OCI-LY7 (cell line): Measurements from ENCODE around the gene UBFD1. TPM values are rescaled to one million over a fixed set of nuclear protein-coding genes. Genes with fewer than 3 reads are reported as not detected.
"Not testable (repeated sequence)": the region's sequence is repeated elsewhere in the genome, so short reads cannot be mapped to it uniquely, and the experiment has no call there.

Experiments used
- BruUV-seq: library from RNA; stranded (reverse); fragments of 400-500 nt; replicated peaks from 2 replicates; lab custom pipeline; 2021; lab: Mats Ljungman, UMichigan
- CTCF ChIA-PET: fragments of 300-600 bp; sonication (Branson Sonifier 250); formaldehyde crosslinking; loops from one replicate; lab custom pipeline; 2022; ENCODE audit warnings: antibody characterized with exemption; ENCODE audit not compliant: unreplicated experiment; lab: Charles Lee
- POLR2A ChIA-PET: fragments of 300-600 bp; sonication (Branson Sonifier 250); formaldehyde crosslinking; loops from one replicate; lab custom pipeline; 2022; ENCODE audit warnings: antibody characterized with exemption; lab: Charles Lee
- DNase-seq: peaks from one replicate; pipeline ENCODE4 v3.0.0-alpha.2; 2015; ENCODE audit warnings: low spot score
- H2AFZ ChIP-seq: fragments of 200-600 bp; sonication (generic), shearing (Covaris generic); 2 replicates; pipeline ENCODE4 v1.6.1; 2014; ENCODE audit warnings: mild to moderate bottlenecking, antibody characterized with exemption, low read length, moderate library complexity
- H3K27ac ChIP-seq: fragments of 200-600 bp; sonication (generic); 2 replicates; pipeline ENCODE4 v1.5.1; 2014; ENCODE audit warnings: mixed run types, low read depth, mild to moderate bottlenecking, moderate library complexity, low read length, inconsistent platforms; ENCODE audit not compliant: poor library complexity, severe bottlenecking
- H3K36me3 ChIP-seq: fragments of 200-600 bp; sonication (generic); 2 replicates; pipeline ENCODE4 v1.6.1; 2014; ENCODE audit warnings: mild to moderate bottlenecking, antibody characterized with exemption, low read length, moderate library complexity, mixed read lengths; ENCODE audit not compliant: insufficient read depth
- H3K4me1 ChIP-seq: fragments of 200-600 bp; sonication (generic); 2 replicates; pipeline ENCODE4 v1.5.1; 2014; ENCODE audit warnings: mild to moderate bottlenecking, low read length; ENCODE audit not compliant: insufficient read depth, poor library complexity, severe bottlenecking
- H3K4me2 ChIP-seq: fragments of 200-600 bp; sonication (generic); 2 replicates; pipeline ENCODE4 v1.6.1; 2014; ENCODE audit warnings: mild to moderate bottlenecking, low read length
- H3K4me3 ChIP-seq: fragments of 200-600 bp; sonication (generic); 2 replicates; pipeline ENCODE4 v1.5.1; 2014; ENCODE audit warnings: mild to moderate bottlenecking, low read depth, low read length; ENCODE audit not compliant: poor library complexity, severe bottlenecking
- H3K79me2 ChIP-seq: fragments of 200-600 bp; sonication (generic); 2 replicates; pipeline ENCODE4 v1.6.1; 2016; ENCODE audit warnings: low read depth, mild to moderate bottlenecking, low read length, moderate library complexity, mixed read lengths; ENCODE audit not compliant: insufficient read depth
- H3K9me2 ChIP-seq: fragments of 200-600 bp; sonication (generic); 2 replicates; pipeline ENCODE4 v1.6.1; 2016; ENCODE audit warnings: mild to moderate bottlenecking, low read length, mixed read lengths; ENCODE audit not compliant: insufficient read depth
- H3K9me3 ChIP-seq: fragments of 200-600 bp; sonication (generic); 2 replicates; pipeline ENCODE4 v1.6.1; 2014; ENCODE audit warnings: mild to moderate bottlenecking, mixed run types, low read length, mixed read lengths
- H4K20me1 ChIP-seq: fragments of 200-600 bp; sonication (generic); 2 replicates; pipeline ENCODE4 v1.6.1; 2014; ENCODE audit warnings: mild to moderate bottlenecking, antibody characterized with exemption, low read length, moderate library complexity, mixed read lengths; ENCODE audit not compliant: insufficient read depth
- CTCF ChIP-seq: fragments of 200-600 bp; sonication (generic); conservative IDR thresholded peaks from 2 replicates; pipeline ENCODE4 v1.5.1; 2014; ENCODE audit warnings: mild to moderate bottlenecking, antibody characterized with exemption, low read length, moderate library complexity, mixed read lengths
- EZH2phosphoT487 ChIP-seq: fragments of 200-600 bp; sonication (generic); IDR thresholded peaks from 2 replicates; pipeline ENCODE4 v1.6.1; 2018; ENCODE audit warnings: low read depth, borderline replicate concordance, mild to moderate bottlenecking, mixed run types, antibody characterized with exemption, low read length, moderate library complexity, mixed read lengths
- intact Hi-C: fragments of 100-400 bp; cut with micrococcal nuclease; formaldehyde crosslinking; loops from one replicate; pipeline ENCODE4 v1.10.0; 2022; ENCODE audit not compliant: unreplicated experiment
- total RNA-seq, 2 experiments: library from RNA; depleted of rRNA in 1 of 2; stranded (reverse); fragments of >200 nt in 1 of 2; shearing (Covaris generic) in 1 of 2; gene quantifications; 2 replicates each; pipeline ENCODE4 v1.2.3, GENCODE V29; 2014 to 2022

The UBFD1 gene
- total RNA-seq, 2 experiments from 2014 or later = 42.4 to 67.1 TPM

- Histone ChIP-seq H3K36me3 (peaks cover 52% of the 10 kb centered on the region), H3K79me2 (peaks cover 55% of the 10 kb centered on the region)
- TSS peak; percentile 92 for BruUV-seq
These were observed 47.2 kb upstream of the UBFD1 start, which contains the start of gene GGA2 for GRCh38 chr16:23510164-23510914. Gene GGA2 (minus strand): TSS chr16:23510494. CDS start chr16:23510411, 83 bp downstream.

GRCh38 chr16:23510915-23511270 is 46.6 kb upstream of the UBFD1 start:
- BruUV-seq, DNase-seq, H3K9me2 ChIP-seq, POLR2A ChIA-PET, H3K9me3 ChIP-seq, CTCF ChIA-PET: not testable (repeated sequence)
- peak overlapping the region; percentile 99 for H3K4me3 ChIP-seq
- peaks cover 30% of the 10 kb centered on the region for H4K20me1 ChIP-seq
- peak overlapping the region; percentile 91 for H3K27ac ChIP-seq
- peaks cover 46% of the 10 kb centered on the region for H3K36me3 ChIP-seq
- H3K4me1 ChIP-seq = peaks cover 62% of the 10 kb centered on the region
- intact Hi-C loops = loop anchor here (10.0 kb wide), 1 partner anchor 354 kb away; no protein-coding TSS in a partner anchor
- 0 out of 2 replicates have a peak overlapping the region, but pooled peaks have one; percentile 39 for H2AFZ ChIP-seq
- peaks cover 50% of the 10 kb centered on the region for H3K79me2 ChIP-seq
- peak overlapping the region; percentile 97 for H3K4me2 ChIP-seq

More at GRCh38 chr16:23510164-23510914, 47.2 kb upstream of the UBFD1 start, which contains the start of gene GGA2:
- H3K4me2 ChIP-seq = peak within 1 kb of the TSS; percentile 97
- ChIA-PET POLR2A (interaction anchor here (1.7 to 1.8 kb wide), 2 partner anchors 8 to 10 kb away, joined by 5 to 7 read pairs; no protein-coding TSS in a partner anchor), CTCF (no interaction called here)
- 0 out of 2 replicates have a peak within 1 kb of the TSS, but pooled peaks have one; percentile 39 for H2AFZ ChIP-seq
- peaks cover 34% of the 10 kb centered on the region for H4K20me1 ChIP-seq
- H3K9me2 ChIP-seq = no peaks in the 10 kb centered on the region
- peak within 1 kb of the TSS; percentile 99 for H3K4me3 ChIP-seq
- H3K9me3 ChIP-seq = peaks cover 4% of the 10 kb centered on the region; the same call in 1 of the 2 replicates
- peaks cover 62% of the 10 kb centered on the region for H3K4me1 ChIP-seq
- intact Hi-C loops = loop anchor here (10.0 kb wide), 1 partner anchor 354 kb away; no protein-coding TSS in a partner anchor
- peak within 1 kb of the TSS; percentile 91 for H3K27ac ChIP-seq
- DNase-seq = peak; percentile 91
- TF ChIP-seq EZH2phosphoT487 (no peak), CTCF (no peak)

- ChIA-PET POLR2A (interaction anchor here (0.5 kb wide), 1 partner anchor 27 kb away, joined by 4 read pairs; no protein-coding TSS in a partner anchor), CTCF (no interaction called here)
- TF ChIP-seq CTCF = no peak
- no peak for TF ChIP-seq EZH2phosphoT487
- H2AFZ ChIP-seq = 0 out of 2 replicates have a peak overlapping the region, but pooled peaks have one; percentile 4
- no peak for DNase-seq
- H3K9me2 ChIP-seq = no peaks in the 10 kb centered on the region
- BruUV-seq = no TSS peak
- H3K36me3 ChIP-seq = peaks cover 38% of the 10 kb centered on the region
- H3K79me2 ChIP-seq = peaks cover 41% of the 10 kb centered on the region
- H4K20me1 ChIP-seq = peaks cover 24% of the 10 kb centered on the region
- H3K4me3 ChIP-seq = no peak overlapping the region
- H3K27ac ChIP-seq = peak overlapping the region; percentile 91
- H3K4me1 ChIP-seq = peaks cover 64% of the 10 kb centered on the region
- peak overlapping the region; percentile 97 for H3K4me2 ChIP-seq
- H3K9me3 ChIP-seq = peaks cover 4% of the 10 kb centered on the region; the same call in 1 of the 2 replicates
- intact Hi-C loops = loop anchor here (10.0 kb wide), 1 partner anchor 353 kb away; no protein-coding TSS in a partner anchor
These were observed 45.8 kb upstream of the UBFD1 start for GRCh38 chr16:23511731-23512130.
